GM11168 (cell line): ENCODE data around the gene PUS1.
"Not testable (repeated sequence)": the region's sequence is repeated elsewhere in the genome, so short reads cannot be mapped to it uniquely, and the experiment has no call there.

Experiments
- in situ Hi-C: fragments of 300-500 bp; cut with MboI; formaldehyde crosslinking; loops from one replicate; pipeline ENCODE4 v1.12.0; 2022; ENCODE audit warnings: low sequenced_read_pairs; ENCODE audit not compliant: unreplicated experiment

PUS1 gene

GRCh38 chr12:131929581-131930456, 743 bp downstream of the PUS1 start:
- in situ Hi-C loops, result no loop called here

GRCh38 chr12:131930510-131930909, 1.4 kb downstream of the PUS1 start:
- in situ Hi-C loops, result no loop called here

GRCh38 chr12:131933387-131933786, 4.3 kb downstream of the PUS1 start:
- in situ Hi-C loops, result no loop called here

GRCh38 chr12:131934535-131934934, 5.5 kb downstream of the PUS1 start:
- in situ Hi-C loops, result no loop called here

- in situ Hi-C loops, result no loop called here
Measured at GRCh38 chr12:131938082-131938481, 9.0 kb downstream of the PUS1 start.

- in situ Hi-C loops, result no loop called here
Measured at GRCh38 chr12:131939007-131939406, 9.9 kb downstream of the PUS1 start.

- in situ Hi-C loops, result no loop called here
Measured at GRCh38 chr12:131940141-131940547, 11.1 kb downstream of the PUS1 start.

GRCh38 chr12:131941116-131941986, 12.3 kb downstream of the PUS1 start:
- in situ Hi-C loops, result no loop called here

GRCh38 chr12:131941987-131942341, 12.9 kb downstream of the PUS1 start:
- in situ Hi-C loops, result no loop called here

GRCh38 chr12:131942671-131943070, 13.6 kb downstream of the PUS1 start:
- in situ Hi-C loops, result no loop called here

GRCh38 chr12:131943389-131943788, 14.3 kb downstream of the PUS1 start:
- in situ Hi-C loops, result no loop called here

GRCh38 chr12:131943876-131944275, 14.8 kb downstream of the PUS1 start:
- in situ Hi-C loops, result no loop called here

GRCh38 chr12:131944601-131945251, 15.7 kb downstream of the PUS1 start:
- in situ Hi-C loops, result no loop called here

- in situ Hi-C loops, result no loop called here
Measured at GRCh38 chr12:131946757-131947156, 17.7 kb downstream of the PUS1 start.

GRCh38 chr12:131947482-131948027, 18.5 kb downstream of the PUS1 start:
- in situ Hi-C loops, result no loop called here

- in situ Hi-C loops, result no loop called here
Measured at GRCh38 chr12:131948166-131948712, 19.2 kb downstream of the PUS1 start.

GRCh38 chr12:131948713-131949430, 19.8 kb downstream of the PUS1 start:
- in situ Hi-C loops, result not testable (repeated sequence)

- in situ Hi-C loops, result no loop called here
Measured at GRCh38 chr12:131949431-131950181, 20.5 kb downstream of the PUS1 start, which contains the start of gene EP400. Gene EP400 (plus strand): TSS chr12:131949942. CDS start chr12:131960620, 10,678 bp downstream.
